ENCODE measurements around the gene FAM50A.

Gene FAM50A

DNA sequence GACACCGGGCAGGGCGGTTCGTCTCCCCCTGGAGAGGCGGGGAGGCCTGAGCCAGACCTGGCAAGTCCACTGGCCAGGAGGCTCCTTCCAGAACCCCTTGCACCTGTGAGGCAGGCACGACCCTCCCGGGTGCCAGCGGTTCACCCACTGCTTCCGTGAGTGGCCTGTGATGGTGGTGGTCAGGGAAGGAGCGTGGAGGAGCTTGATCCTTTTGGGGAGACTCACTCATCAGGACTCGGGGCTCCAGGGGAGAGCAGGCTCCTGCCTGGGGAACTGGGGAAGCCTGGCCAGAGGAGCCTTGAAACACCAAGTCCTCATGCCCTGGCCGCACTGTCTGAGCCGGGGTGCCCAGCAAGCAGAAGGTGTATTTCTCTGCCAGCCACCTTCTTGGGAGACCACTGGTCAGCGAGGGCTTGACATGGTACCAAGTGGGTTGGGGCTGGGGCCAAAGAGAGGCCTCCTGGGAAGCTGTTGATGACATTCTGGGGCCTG is 860 bp downstream of the FAM50A start:
- ChIA-PET POLR2A (no interaction called here), CTCF (no interaction called here)
- H3K27ac ChIP-seq (ENCODE audit: insufficient read depth in 1 of 2, low read depth in 1 of 2, low read length in 2 of 2, poor library complexity in 1 of 2, severe bottlenecking in 2 of 2): no peak overlapping the region
- H3K27me3 ChIP-seq (replicated peaks in 2 of 5; ENCODE audit: control insufficient read depth in 4 of 5, insufficient read depth in 5 of 5, low read length in 4 of 5): peaks cover 0 to 5% (median 0%) of the 10 kb centered on the region in 5 experiments
- peaks cover 0 to 15% (median 12%) of the 10 kb centered on the region in 4 experiments for H3K4me1 ChIP-seq (ENCODE audit: control extremely low read depth in 1 of 4, control insufficient read depth in 4 of 4, insufficient read depth in 4 of 4, low read length in 3 of 4)
- peak overlapping the region in 4 of 7 experiments; percentile 29 to 70 (median 62) for H3K4me3 ChIP-seq (ENCODE audit: control insufficient read depth in 1 of 7, extremely low read depth in 1 of 7, insufficient read depth in 4 of 7, low read depth in 2 of 7, low read length in 6 of 7)
- WGBS (ENCODE audit: insufficient coverage): 92% methylated on average over 11 of the region's 13 CpGs
- peaks cover 3 to 49% (median 20%) of the 10 kb centered on the region in 4 experiments for H3K36me3 ChIP-seq (ENCODE audit: control insufficient read depth in 4 of 4, insufficient read depth in 4 of 4, low read length in 3 of 4)
- no peaks in the 10 kb centered on the region for H3K9me3 ChIP-seq (ENCODE audit: control extremely low read depth in 1 of 5, control insufficient read depth in 4 of 5, insufficient read depth in 2 of 5, low read depth in 1 of 5, low read length in 4 of 5)
- DNase-seq: no peak

DNA sequence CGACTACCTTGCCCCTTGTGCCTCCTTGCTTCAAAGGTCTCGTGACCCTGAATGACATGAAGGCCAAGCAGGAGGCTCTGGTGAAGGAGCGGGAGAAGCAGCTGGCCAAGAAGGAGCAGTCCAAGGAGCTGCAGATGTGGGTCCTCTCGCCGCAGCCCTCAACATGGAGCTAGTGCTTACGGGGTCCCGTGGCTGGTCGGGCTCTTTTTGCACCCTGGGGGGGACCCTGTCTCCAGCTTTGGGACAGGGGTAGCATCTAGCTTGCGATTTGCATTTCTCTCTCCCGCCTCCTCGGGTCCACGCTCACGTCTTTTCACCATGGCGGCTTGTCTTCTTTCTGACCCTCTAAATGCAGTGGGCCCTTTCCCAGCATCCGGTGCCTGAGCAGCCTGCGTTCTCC is 1.8 kb downstream of the FAM50A start:
- Histone ChIP-seq H3K4me3 (ENCODE audit: control insufficient read depth in 1 of 7, extremely low read depth in 1 of 7, insufficient read depth in 4 of 7, low read depth in 2 of 7, low read length in 6 of 7) (no peak overlapping the region), H3K4me1 (ENCODE audit: control extremely low read depth in 1 of 4, control insufficient read depth in 4 of 4, insufficient read depth in 4 of 4, low read length in 3 of 4) (peaks cover 0 to 15% (median 12%) of the 10 kb centered on the region in 4 experiments), H3K36me3 (ENCODE audit: control insufficient read depth in 4 of 4, insufficient read depth in 4 of 4, low read length in 3 of 4) (peaks cover 3 to 50% (median 20%) of the 10 kb centered on the region in 4 experiments), H3K27ac (ENCODE audit: insufficient read depth in 1 of 2, low read depth in 1 of 2, low read length in 2 of 2, poor library complexity in 1 of 2, severe bottlenecking in 2 of 2) (no peak overlapping the region), H3K27me3 (replicated peaks in 2 of 5; ENCODE audit: control insufficient read depth in 4 of 5, insufficient read depth in 5 of 5, low read length in 4 of 5) (peaks cover 0 to 5% (median 0%) of the 10 kb centered on the region in 5 experiments), H3K9me3 (ENCODE audit: control extremely low read depth in 1 of 5, control insufficient read depth in 4 of 5, insufficient read depth in 2 of 5, low read depth in 1 of 5, low read length in 4 of 5) (no peaks in the 10 kb centered on the region)
- WGBS (ENCODE audit: insufficient coverage): 96% methylated on average over 16 of the region's 16 CpGs
- DNase-seq: no peak
- ChIA-PET POLR2A (interaction anchor here (1.3 kb wide), 1 partner anchor 37 kb away, joined by 5 read pairs; the partner anchor contains the start of gene DNASE1L1), CTCF (interaction anchor here (1.0 kb wide), 2 partner anchors 11 to 36 kb away, joined by 3 read pairs; no protein-coding TSS in a partner anchor)

DNA sequence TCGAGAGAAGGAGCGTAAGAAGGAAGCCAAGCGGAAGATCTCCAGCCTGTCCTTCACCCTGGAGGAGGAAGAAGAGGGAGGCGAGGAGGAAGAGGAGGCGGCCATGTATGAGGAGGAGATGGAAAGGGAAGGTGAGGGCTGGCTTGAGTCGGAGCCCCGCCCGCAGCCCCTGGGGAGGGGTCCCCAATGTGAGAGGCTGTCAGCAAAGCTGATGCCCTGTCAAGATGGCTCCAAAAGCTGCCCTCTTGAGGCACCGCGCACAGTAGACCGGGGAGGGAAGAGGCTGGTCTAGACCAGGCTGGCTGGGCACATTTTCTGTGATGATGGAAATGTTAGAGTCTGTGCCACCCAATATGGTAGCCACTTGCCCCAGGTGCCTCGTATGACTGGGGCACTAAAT is 2.5 kb downstream of the FAM50A start:
- no peak overlapping the region for H3K27ac ChIP-seq (ENCODE audit: insufficient read depth in 1 of 2, low read depth in 1 of 2, low read length in 2 of 2, poor library complexity in 1 of 2, severe bottlenecking in 2 of 2)
- peaks cover 3 to 47% (median 16%) of the 10 kb centered on the region in 4 experiments for H3K36me3 ChIP-seq (ENCODE audit: control insufficient read depth in 4 of 4, insufficient read depth in 4 of 4, low read length in 3 of 4)
- WGBS (ENCODE audit: insufficient coverage): 92% methylated on average over 12 of the region's 12 CpGs
- DNase-seq: no peak
- H3K4me1 ChIP-seq (ENCODE audit: control extremely low read depth in 1 of 4, control insufficient read depth in 4 of 4, insufficient read depth in 4 of 4, low read length in 3 of 4): peaks cover 0 to 15% (median 12%) of the 10 kb centered on the region in 4 experiments
- ChIA-PET CTCF (interaction anchor here (1.0 kb wide), 1 partner anchor 36 kb away, joined by 3 read pairs; no protein-coding TSS in a partner anchor), POLR2A (interaction anchor here (1.3 kb wide), 1 partner anchor 37 kb away, joined by 5 read pairs; the partner anchor contains the start of gene DNASE1L1)
- no peak overlapping the region for H3K4me3 ChIP-seq (ENCODE audit: control insufficient read depth in 1 of 7, extremely low read depth in 1 of 7, insufficient read depth in 4 of 7, low read depth in 2 of 7, low read length in 6 of 7)
- peaks cover 0 to 5% (median 0%) of the 10 kb centered on the region in 5 experiments for H3K27me3 ChIP-seq (replicated peaks in 2 of 5; ENCODE audit: control insufficient read depth in 4 of 5, insufficient read depth in 5 of 5, low read length in 4 of 5)
- no peaks in the 10 kb centered on the region for H3K9me3 ChIP-seq (ENCODE audit: control extremely low read depth in 1 of 5, control insufficient read depth in 4 of 5, insufficient read depth in 2 of 5, low read depth in 1 of 5, low read length in 4 of 5)

DNA sequence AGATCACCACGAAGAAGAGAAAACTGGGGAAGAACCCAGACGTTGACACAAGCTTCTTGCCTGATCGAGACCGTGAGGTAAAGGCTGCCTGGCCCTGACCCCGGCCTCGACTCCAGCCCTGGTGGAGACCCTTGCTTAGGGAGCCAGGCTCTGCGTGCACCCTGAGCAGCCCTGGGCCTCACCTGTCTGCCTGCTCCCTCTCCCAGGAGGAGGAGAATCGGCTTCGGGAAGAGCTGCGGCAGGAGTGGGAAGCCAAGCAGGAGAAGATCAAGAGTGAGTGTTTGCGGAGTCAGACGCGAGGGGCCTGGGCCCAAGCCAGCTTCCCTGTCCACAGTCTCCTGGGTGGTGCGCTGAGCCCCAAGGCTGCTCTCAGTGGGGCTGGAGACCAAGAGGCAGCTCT is 4.5 kb downstream of the FAM50A start:
- peaks cover 0 to 11% (median 9%) of the 10 kb centered on the region in 4 experiments for H3K4me1 ChIP-seq (ENCODE audit: control extremely low read depth in 1 of 4, control insufficient read depth in 4 of 4, insufficient read depth in 4 of 4, low read length in 3 of 4)
- no peak for DNase-seq
- ChIA-PET POLR2A (interaction anchor here (0.6 to 1.0 kb wide), 2 partner anchors 10 to 729 kb away, joined by 3 to 5 read pairs; partner anchors contain the start of gene PLXNA3), CTCF (no interaction called here)
- H3K36me3 ChIP-seq (ENCODE audit: control insufficient read depth in 4 of 4, insufficient read depth in 4 of 4, low read length in 3 of 4): peaks cover 0 to 39% (median 10%) of the 10 kb centered on the region in 4 experiments
- peaks cover 0 to 7% (median 0%) of the 10 kb centered on the region in 5 experiments for H3K27me3 ChIP-seq (replicated peaks in 2 of 5; ENCODE audit: control insufficient read depth in 4 of 5, insufficient read depth in 5 of 5, low read length in 4 of 5)
- no peaks in the 10 kb centered on the region for H3K9me3 ChIP-seq (ENCODE audit: control extremely low read depth in 1 of 5, control insufficient read depth in 4 of 5, insufficient read depth in 2 of 5, low read depth in 1 of 5, low read length in 4 of 5)
- H3K27ac ChIP-seq (ENCODE audit: insufficient read depth in 1 of 2, low read depth in 1 of 2, low read length in 2 of 2, poor library complexity in 1 of 2, severe bottlenecking in 2 of 2): no peak overlapping the region
- 98% methylated on average over 9 of the region's 14 CpGs for WGBS (ENCODE audit: insufficient coverage)
- no peak overlapping the region for H3K4me3 ChIP-seq (ENCODE audit: control insufficient read depth in 1 of 7, extremely low read depth in 1 of 7, insufficient read depth in 4 of 7, low read depth in 2 of 7, low read length in 6 of 7)

DNA sequence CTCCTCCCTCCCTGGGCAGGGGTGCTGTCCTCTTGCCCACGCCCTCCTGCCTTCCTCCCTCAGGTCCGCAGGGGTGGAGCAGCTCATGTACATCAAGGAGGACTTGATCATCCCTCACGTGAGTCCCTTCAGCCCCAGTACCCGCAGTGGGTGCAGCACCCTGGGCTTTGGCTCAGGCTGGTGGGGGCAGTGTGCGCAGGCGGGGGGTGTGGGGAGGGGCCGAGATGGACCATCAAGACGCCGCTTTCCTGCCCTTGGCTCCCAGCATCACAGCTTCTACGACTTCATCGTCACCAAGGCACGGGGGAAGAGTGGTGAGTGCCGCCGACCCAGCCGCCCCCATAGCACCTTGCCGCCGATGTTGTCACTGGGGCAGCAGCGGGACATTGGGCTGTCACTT is 5.7 kb downstream of the FAM50A start:
- peaks cover 0 to 39% (median 10%) of the 10 kb centered on the region in 4 experiments for H3K36me3 ChIP-seq (ENCODE audit: control insufficient read depth in 4 of 4, insufficient read depth in 4 of 4, low read length in 3 of 4)
- no peak overlapping the region for H3K4me3 ChIP-seq (ENCODE audit: control insufficient read depth in 1 of 7, extremely low read depth in 1 of 7, insufficient read depth in 4 of 7, low read depth in 2 of 7, low read length in 6 of 7)
- WGBS (ENCODE audit: insufficient coverage): 97% methylated on average over 15 of the region's 18 CpGs
- POLR2A ChIA-PET: no interaction called here
- peaks cover 0 to 6% (median 3%) of the 10 kb centered on the region in 4 experiments for H3K4me1 ChIP-seq (ENCODE audit: control extremely low read depth in 1 of 4, control insufficient read depth in 4 of 4, insufficient read depth in 4 of 4, low read length in 3 of 4)
- no peaks in the 10 kb centered on the region for H3K9me3 ChIP-seq (ENCODE audit: control extremely low read depth in 1 of 5, control insufficient read depth in 4 of 5, insufficient read depth in 2 of 5, low read depth in 1 of 5, low read length in 4 of 5)
- peaks cover 0 to 7% (median 0%) of the 10 kb centered on the region in 5 experiments for H3K27me3 ChIP-seq (replicated peaks in 2 of 5; ENCODE audit: control insufficient read depth in 4 of 5, insufficient read depth in 5 of 5, low read length in 4 of 5)
- DNase-seq: no peak
- no peak overlapping the region for H3K27ac ChIP-seq (ENCODE audit: insufficient read depth in 1 of 2, low read depth in 1 of 2, low read length in 2 of 2, poor library complexity in 1 of 2, severe bottlenecking in 2 of 2)
- CTCF ChIA-PET: no interaction called here

DNA sequence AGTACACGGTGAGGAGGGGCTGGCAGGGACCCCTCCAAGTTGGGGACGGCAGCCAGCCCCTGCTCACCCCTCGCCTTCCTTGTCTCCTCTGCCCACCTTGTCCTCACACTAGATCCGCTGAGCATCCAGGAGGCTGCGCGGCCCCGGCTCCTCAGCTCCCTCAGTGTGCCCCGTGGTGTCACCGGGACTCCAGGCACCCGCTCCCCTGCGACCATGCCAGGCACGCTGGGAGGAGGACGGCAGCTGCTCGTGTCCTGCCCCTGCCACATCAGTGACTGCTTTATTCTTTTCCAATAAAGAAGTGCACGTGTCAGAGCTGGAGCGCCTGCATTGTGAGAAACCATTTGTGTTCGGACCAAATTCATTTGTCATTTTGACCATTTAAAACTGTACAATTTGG is 6.4 kb downstream of the FAM50A start:
- Histone ChIP-seq H3K36me3 (ENCODE audit: control insufficient read depth in 4 of 4, insufficient read depth in 4 of 4, low read length in 3 of 4) (peaks cover 0 to 39% (median 10%) of the 10 kb centered on the region in 4 experiments), H3K9me3 (ENCODE audit: control extremely low read depth in 1 of 5, control insufficient read depth in 4 of 5, insufficient read depth in 2 of 5, low read depth in 1 of 5, low read length in 4 of 5) (no peaks in the 10 kb centered on the region), H3K4me1 (ENCODE audit: control extremely low read depth in 1 of 4, control insufficient read depth in 4 of 4, insufficient read depth in 4 of 4, low read length in 3 of 4) (peaks cover 0 to under 1% (median 0%) of the 10 kb centered on the region in 4 experiments), H3K27me3 (replicated peaks in 2 of 5; ENCODE audit: control insufficient read depth in 4 of 5, insufficient read depth in 5 of 5, low read length in 4 of 5) (peaks cover 0 to 7% (median 0%) of the 10 kb centered on the region in 5 experiments), H3K27ac (ENCODE audit: insufficient read depth in 1 of 2, low read depth in 1 of 2, low read length in 2 of 2, poor library complexity in 1 of 2, severe bottlenecking in 2 of 2) (no peak overlapping the region), H3K4me3 (ENCODE audit: control insufficient read depth in 1 of 7, extremely low read depth in 1 of 7, insufficient read depth in 4 of 7, low read depth in 2 of 7, low read length in 6 of 7) (no peak overlapping the region)
- CTCF ChIA-PET: no interaction called here
- POLR2A ChIA-PET: no interaction called here
- 96% methylated on average over 14 of the region's 17 CpGs for WGBS (ENCODE audit: insufficient coverage)
- no peak for DNase-seq

DNA sequence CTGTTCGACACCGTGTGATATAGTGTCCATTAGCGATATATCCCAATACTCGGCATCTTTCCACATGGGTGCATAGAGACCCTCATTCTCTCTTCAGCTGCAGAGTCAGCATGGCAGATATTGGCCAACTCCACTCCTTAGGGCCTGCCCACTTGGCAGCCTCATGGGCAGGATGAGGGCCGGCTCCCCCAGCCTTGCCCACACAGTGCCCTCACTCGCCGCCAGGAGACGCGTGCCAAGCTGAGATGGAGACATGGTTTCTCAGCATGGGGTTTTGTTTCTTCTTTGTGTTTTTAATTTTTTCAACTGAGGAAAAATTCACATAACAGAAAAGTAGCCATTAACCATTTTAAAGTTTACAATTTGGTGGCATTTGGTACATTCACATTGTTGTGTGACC is 8.9 kb downstream of the FAM50A start:
- peaks cover 0 to 2% (median 0%) of the 10 kb centered on the region in 4 experiments for H3K4me1 ChIP-seq (ENCODE audit: control extremely low read depth in 1 of 4, control insufficient read depth in 4 of 4, insufficient read depth in 4 of 4, low read length in 3 of 4)
- no peak for DNase-seq
- H3K36me3 ChIP-seq (ENCODE audit: control insufficient read depth in 4 of 4, insufficient read depth in 4 of 4, low read length in 3 of 4): peaks cover 0 to 25% (median 8%) of the 10 kb centered on the region in 4 experiments
- ChIA-PET CTCF (interaction anchor here (1.5 kb wide), 1 partner anchor 34 kb away, joined by 4 read pairs; no protein-coding TSS in a partner anchor), POLR2A (no interaction called here)
- WGBS (ENCODE audit: insufficient coverage): 93% methylated on average over 4 of the region's 9 CpGs
- no peak overlapping the region for H3K27ac ChIP-seq (ENCODE audit: insufficient read depth in 1 of 2, low read depth in 1 of 2, low read length in 2 of 2, poor library complexity in 1 of 2, severe bottlenecking in 2 of 2)
- H3K4me3 ChIP-seq (ENCODE audit: control insufficient read depth in 1 of 7, extremely low read depth in 1 of 7, insufficient read depth in 4 of 7, low read depth in 2 of 7, low read length in 6 of 7): no peak overlapping the region
- H3K9me3 ChIP-seq (ENCODE audit: control extremely low read depth in 1 of 5, control insufficient read depth in 4 of 5, insufficient read depth in 2 of 5, low read depth in 1 of 5, low read length in 4 of 5): no peaks in the 10 kb centered on the region
- peaks cover 0 to 2% (median 0%) of the 10 kb centered on the region in 5 experiments for H3K27me3 ChIP-seq (replicated peaks in 2 of 5; ENCODE audit: control insufficient read depth in 4 of 5, insufficient read depth in 5 of 5, low read length in 4 of 5)
